Endothelial cell of umbilical vein (primary cell): ENCODE data around the gene SHISA9. TPM values are rescaled to one million over a fixed set of nuclear protein-coding genes. Genes with fewer than 3 reads are reported as not detected.

Experiments used
- BruUV-seq: library from RNA; stranded (reverse); fragments of 400-500 nt; replicated peaks from 2 replicates; lab custom pipeline; 2021; lab: Mats Ljungman, UMichigan
- CTCF ChIA-PET: fragments of 300-600, 350-600 bp; sonication (Branson Sonifier 250); formaldehyde crosslinking; loops from one replicate; lab custom pipeline; 2021; ENCODE audit warnings: antibody characterized with exemption, inconsistent platforms; lab: Charles Lee
- POLR2A ChIA-PET: fragments of 300-600, 350-600 bp; sonication (Branson Sonifier 250); formaldehyde crosslinking; loops from one replicate; lab custom pipeline; 2021; ENCODE audit warnings: antibody characterized with exemption, inconsistent platforms; lab: Charles Lee
- DNase-seq: peaks from one replicate; pipeline ENCODE4 v3.0.0-alpha.2; 2011; ENCODE audit warnings: low read depth, low spot score
- FAIRE-seq: peaks from 2 replicates; lab custom pipeline; 2011; peaks lifted over from hg19 to GRCh38; lab: Jason Lieb, UNC
- H2AFZ ChIP-seq: 2 replicates; pipeline ENCODE4 v1.6.0; 2012; ENCODE audit warnings: low read depth, low read length, control low read depth, inconsistent platforms
- H3K27ac ChIP-seq: 2 replicates; pipeline ENCODE4 v1.5.1; 2011; ENCODE audit warnings: low read depth, mild to moderate bottlenecking, control low read depth, low read length, moderate library complexity; ENCODE audit not compliant: insufficient read depth
- H3K27me3 ChIP-seq, 2 experiments: 2 replicates each; pipeline versions ENCODE4 v1.6.0 to v1.6.1; 2011; ENCODE audit warnings: low read length in 2 of 2, mixed read lengths in 1 of 2; ENCODE audit not compliant: control insufficient read depth in 2 of 2, insufficient read depth in 2 of 2
- H3K36me3 ChIP-seq, 2 experiments: 2 replicates in 1 of 2; 3 replicates in 1 of 2; pipeline ENCODE4 v1.5.1; 2011; ENCODE audit warnings: low read length in 2 of 2, mild to moderate bottlenecking in 1 of 2, moderate library complexity in 1 of 2; ENCODE audit not compliant: control insufficient read depth in 2 of 2, insufficient read depth in 2 of 2; ENCODE audit errors: extremely low read depth in 1 of 2
- H3K4me1 ChIP-seq: 3 replicates; pipeline ENCODE4 v1.5.1; 2011; ENCODE audit warnings: mild to moderate bottlenecking, low read length; ENCODE audit not compliant: control insufficient read depth, insufficient read depth; ENCODE audit errors: extremely low read depth
- H3K4me2 ChIP-seq: 2 replicates; pipeline ENCODE4 v1.6.1; 2011; ENCODE audit warnings: low read length, control low read depth, mixed read lengths; ENCODE audit not compliant: insufficient read depth
- H3K4me3 ChIP-seq, 3 experiments: fragments of 200-600 bp in 1 of 3; sonication (generic), shearing (Covaris generic) in 1 of 3; replicated peaks in 1 of 3; 2 replicates each; pipeline ENCODE4 v1.5.1; 2011 to 2016; ENCODE audit warnings: control low read depth in 3 of 3, low read length in 3 of 3, mild to moderate bottlenecking in 2 of 3, inconsistent platforms in 1 of 3, low read depth in 1 of 3, moderate library complexity in 1 of 3; ENCODE audit not compliant: insufficient read depth in 1 of 3
- H3K79me2 ChIP-seq: 2 replicates; pipeline ENCODE4 v1.6.0; 2012; ENCODE audit warnings: low read length, inconsistent platforms; ENCODE audit not compliant: control insufficient read depth, insufficient read depth
- H3K9ac ChIP-seq: replicated peaks from 2 replicates; pipeline ENCODE3; 2011; ENCODE audit warnings: low read length, control low read depth; ENCODE audit not compliant: insufficient read depth; ENCODE audit errors: extremely low read depth
- H3K9me1 ChIP-seq: replicated peaks from 3 replicates; pipeline ENCODE4 v1.6.0; 2011; ENCODE audit warnings: mild to moderate bottlenecking, low read length; ENCODE audit not compliant: control insufficient read depth, insufficient read depth; ENCODE audit errors: extremely low read depth
- H3K9me3 ChIP-seq: replicated peaks from 2 replicates; pipeline ENCODE4 v1.5.1; 2012; ENCODE audit warnings: low read length, inconsistent platforms; ENCODE audit not compliant: control insufficient read depth, insufficient read depth
- H4K20me1 ChIP-seq: replicated peaks from 2 replicates; pipeline ENCODE3; 2011; ENCODE audit warnings: mild to moderate bottlenecking, low read length; ENCODE audit not compliant: control insufficient read depth, insufficient read depth; ENCODE audit errors: extremely low read depth
- EZH2 ChIP-seq: IDR thresholded peaks from 2 replicates; pipeline ENCODE4 v1.6.1; 2012; ENCODE audit warnings: borderline replicate concordance, low read depth, mild to moderate bottlenecking, moderate library complexity, low read length, inconsistent platforms; ENCODE audit not compliant: severe bottlenecking
- FOS ChIP-seq: IDR thresholded peaks from 2 replicates; pipeline ENCODE4 v1.6.1; 2011; ENCODE audit warnings: mild to moderate bottlenecking, low read length, moderate library complexity, borderline replicate concordance; ENCODE audit not compliant: insufficient read depth
- GATA2 ChIP-seq: IDR thresholded peaks from 2 replicates; pipeline ENCODE4 v1.7.0; 2011; ENCODE audit warnings: low read depth, mild to moderate bottlenecking, moderate library complexity, mixed read lengths, low read length; ENCODE audit not compliant: insufficient read length, insufficient read depth
- JUN ChIP-seq: IDR thresholded peaks from 2 replicates; pipeline ENCODE4 v1.6.1; 2011; ENCODE audit warnings: borderline replicate concordance, low read depth; ENCODE audit not compliant: insufficient read length, insufficient read depth
- MYC ChIP-seq: IDR thresholded peaks from one replicate; pipeline ENCODE4 v1.6.1; 2011; ENCODE audit warnings: mild to moderate bottlenecking, low read depth, low read length
- POLR2A ChIP-seq: IDR thresholded peaks from 2 replicates; pipeline ENCODE4 v1.6.1; 2012; ENCODE audit warnings: low read depth, mild to moderate bottlenecking, control low read depth, low read length
- POLR2AphosphoS5 ChIP-seq: IDR thresholded peaks from 2 replicates; pipeline ENCODE4 v1.6.1; 2012; ENCODE audit warnings: low read depth, mild to moderate bottlenecking, control low read depth, low read length, moderate library complexity; ENCODE audit not compliant: insufficient read depth
- dilution Hi-C: fragments of 300-500 bp; cut with MboI; formaldehyde crosslinking; loops from one replicate; pipeline ENCODE4 v1.15.0; 2019; ENCODE audit warnings: low sequenced_read_pairs; ENCODE audit not compliant: extremely low pct_ligation_motif_present
- intact Hi-C: fragments of 100-400 bp; cut with micrococcal nuclease; formaldehyde crosslinking; loops from one replicate; pipeline ENCODE4 v1.10.0; 2022
- polyA plus RNA-seq, 4 experiments: library from polyadenylated mRNA; depleted of rRNA in 3 of 4; stranded (reverse) in 3 of 4; unstranded in 1 of 4; fragments of >200 nt; gene quantifications; 2 replicates each; pipeline versions ENCODE4 v1.2.1 to v1.2.3, GENCODE V29; 2011 to 2012; ENCODE audit warnings: missing spikeins in 1 of 4
- total RNA-seq: library from RNA; stranded (reverse); gene quantifications from 2 replicates; pipeline ENCODE4 v1.2.3, GENCODE V29; 2021
- TF ChIP-seq, protein P1 (sequence below): IDR thresholded peaks from 2 replicates; pipeline ENCODE4 v1.6.1; 2011; ENCODE audit not compliant: insufficient read depth, insufficient read length
- TF ChIP-seq, protein P2 (sequence below), 2 donors: IDR thresholded peaks; 1 replicate in 1 of 2; 2 replicates in 1 of 2; pipeline ENCODE4 v1.5.1; 2011; ENCODE audit warnings: low read length in 2 of 2, mild to moderate bottlenecking in 2 of 2, moderate library complexity in 2 of 2, control low read depth in 1 of 2, inconsistent platforms in 1 of 2, low read depth in 1 of 2; ENCODE audit not compliant: insufficient read depth in 1 of 2; ENCODE audit errors: extremely low read depth in 1 of 2

The SHISA9 gene
- total and polyA plus RNA-seq, 2 donors (not counting 3 experiments of a cell fraction or from before 2014, with no cell fraction given), result not detected

DNA sequence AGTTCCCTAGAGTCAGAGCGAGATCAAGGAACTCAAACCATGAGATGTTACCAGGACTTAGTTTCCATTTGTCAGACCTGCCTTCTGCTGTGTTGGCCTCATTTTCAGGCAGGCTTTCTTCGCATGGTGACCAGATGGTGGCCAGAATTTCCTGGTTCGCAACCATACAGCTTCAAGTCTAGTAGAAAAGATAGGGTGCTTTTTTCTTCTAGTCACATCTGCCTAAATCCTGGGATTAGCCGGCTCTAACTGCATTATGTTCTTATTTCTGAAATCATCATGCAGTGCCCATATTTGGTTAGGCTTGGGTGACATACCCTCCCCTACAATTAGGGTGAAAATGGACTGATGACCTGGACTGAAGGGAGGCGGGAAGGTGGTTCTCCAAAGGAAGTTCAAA, 131.5 kb downstream of the SHISA9 start:
- no peak overlapping the region for H3K4me3 ChIP-seq
- DNase-seq, result no peak
- H2AFZ ChIP-seq, result no peak overlapping the region
- TF ChIP-seq POLR2AphosphoS5, result no peak
- TF ChIP-seq, protein P1, sequence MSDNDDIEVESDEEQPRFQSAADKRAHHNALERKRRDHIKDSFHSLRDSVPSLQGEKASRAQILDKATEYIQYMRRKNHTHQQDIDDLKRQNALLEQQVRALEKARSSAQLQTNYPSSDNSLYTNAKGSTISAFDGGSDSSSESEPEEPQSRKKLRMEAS, result no peak
- no peak for TF ChIP-seq EZH2
- TF ChIP-seq MYC, result no peak
- no peak for TF ChIP-seq JUN
- no peak for TF ChIP-seq GATA2
- no peak for TF ChIP-seq FOS
- H3K36me3 ChIP-seq, result no peaks in the 10 kb centered on the region
- no peaks in the 10 kb centered on the region for H3K79me2 ChIP-seq
- intact Hi-C loops, result no loop called here
- H3K9ac ChIP-seq, result no peak overlapping the region
- no peaks in the 10 kb centered on the region for H3K9me3 ChIP-seq
- BruUV-seq, result no TSS peak
- H3K27me3 ChIP-seq, result no peaks in the 10 kb centered on the region
- ChIA-PET POLR2A (no interaction called here), CTCF (no interaction called here)
- H3K4me2 ChIP-seq, result no peak overlapping the region
- FAIRE-seq, result no peak
- no peak overlapping the region for H3K27ac ChIP-seq
- no peaks in the 10 kb centered on the region for H3K9me1 ChIP-seq
- no peaks in the 10 kb centered on the region for H4K20me1 ChIP-seq
- dilution Hi-C loops, result no loop called here
- H3K4me1 ChIP-seq, result no peaks in the 10 kb centered on the region

DNA sequence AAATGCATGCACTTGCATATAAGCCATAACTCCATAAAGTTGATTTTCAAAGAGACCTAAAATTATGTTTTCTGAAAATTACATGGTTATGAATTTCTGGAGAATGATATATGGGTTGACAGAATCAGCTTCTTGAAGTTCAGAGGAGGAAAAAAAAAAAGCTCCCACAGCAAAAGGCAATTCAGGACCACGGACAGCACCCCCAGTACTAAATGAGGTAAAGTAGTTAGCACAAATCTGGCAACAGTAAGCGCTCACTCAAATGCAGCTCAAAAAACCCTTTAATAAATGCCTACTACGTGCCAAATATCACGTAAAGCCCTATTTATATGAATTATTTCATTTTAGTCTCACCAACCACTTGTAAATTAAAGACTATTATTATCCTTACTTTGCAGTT, 135.2 kb downstream of the SHISA9 start:
- Histone ChIP-seq H3K4me2 (no peak overlapping the region), H3K9me3 (no peaks in the 10 kb centered on the region), H3K4me1 (no peaks in the 10 kb centered on the region), H3K9me1 (no peaks in the 10 kb centered on the region), H3K36me3 (no peaks in the 10 kb centered on the region), H4K20me1 (no peaks in the 10 kb centered on the region), H3K27me3 (no peaks in the 10 kb centered on the region), H3K27ac (no peak overlapping the region), H3K9ac (no peak overlapping the region), H2AFZ (no peak overlapping the region), H3K4me3 (no peak overlapping the region), H3K79me2 (no peaks in the 10 kb centered on the region)
- FAIRE-seq (no peak), DNase-seq (peak; percentile 13)
- no peak for TF ChIP-seq MYC
- TF ChIP-seq EZH2, result no peak
- TF ChIP-seq, protein P1, result no peak
- no peak for TF ChIP-seq POLR2AphosphoS5
- no peak for TF ChIP-seq POLR2A
- TF ChIP-seq JUN, result no peak
- no peak for TF ChIP-seq FOS
- TF ChIP-seq GATA2, result no peak
- TF ChIP-seq, protein P2, sequence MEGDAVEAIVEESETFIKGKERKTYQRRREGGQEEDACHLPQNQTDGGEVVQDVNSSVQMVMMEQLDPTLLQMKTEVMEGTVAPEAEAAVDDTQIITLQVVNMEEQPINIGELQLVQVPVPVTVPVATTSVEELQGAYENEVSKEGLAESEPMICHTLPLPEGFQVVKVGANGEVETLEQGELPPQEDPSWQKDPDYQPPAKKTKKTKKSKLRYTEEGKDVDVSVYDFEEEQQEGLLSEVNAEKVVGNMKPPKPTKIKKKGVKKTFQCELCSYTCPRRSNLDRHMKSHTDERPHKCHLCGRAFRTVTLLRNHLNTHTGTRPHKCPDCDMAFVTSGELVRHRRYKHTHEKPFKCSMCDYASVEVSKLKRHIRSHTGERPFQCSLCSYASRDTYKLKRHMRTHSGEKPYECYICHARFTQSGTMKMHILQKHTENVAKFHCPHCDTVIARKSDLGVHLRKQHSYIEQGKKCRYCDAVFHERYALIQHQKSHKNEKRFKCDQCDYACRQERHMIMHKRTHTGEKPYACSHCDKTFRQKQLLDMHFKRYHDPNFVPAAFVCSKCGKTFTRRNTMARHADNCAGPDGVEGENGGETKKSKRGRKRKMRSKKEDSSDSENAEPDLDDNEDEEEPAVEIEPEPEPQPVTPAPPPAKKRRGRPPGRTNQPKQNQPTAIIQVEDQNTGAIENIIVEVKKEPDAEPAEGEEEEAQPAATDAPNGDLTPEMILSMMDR (IDR thresholded peaks at IDR 0.05; ENCODE audit: extremely low read depth in 1 of 2, insufficient read depth in 1 of 2, low read depth in 1 of 2, low read length in 2 of 2), result no peak
- CTCF ChIA-PET, result no interaction called here
- intact Hi-C loops (no loop called here), dilution Hi-C loops (no loop called here)
- POLR2A ChIA-PET, result no interaction called here
- BruUV-seq, result no TSS peak
